SJSA1 (cell line): ENCODE results near the gene TOM1. TPM values are rescaled to one million over a fixed set of nuclear protein-coding genes. Genes with fewer than 3 reads are reported as not detected.

Experiments
- DNase-seq, 2 experiments: peaks; one replicate each; pipeline ENCODE4 v3.0.0-alpha.2; 2015 to 2020; ENCODE audit warnings: low spot score in 2 of 2, low read depth in 1 of 2
- H3K27ac ChIP-seq: fragments of 250-450 bp; sonication (Bioruptor Pico); 2 replicates; pipeline ENCODE4 v1.5.1; 2020; ENCODE audit warnings: mild to moderate bottlenecking, moderate library complexity
- H3K27me3 ChIP-seq: fragments of 250-450 bp; sonication (Bioruptor Pico); replicated peaks from 2 replicates; pipeline ENCODE4 v1.5.1; 2020; ENCODE audit warnings: mild to moderate bottlenecking, moderate library complexity
- H3K36me3 ChIP-seq: fragments of 250-450 bp; sonication (Bioruptor Pico); 2 replicates; pipeline ENCODE4 v1.5.1; 2020; ENCODE audit warnings: mild to moderate bottlenecking
- H3K4me1 ChIP-seq: fragments of 250-450 bp; sonication (Bioruptor Pico); replicated peaks from 2 replicates; pipeline ENCODE4 v1.6.1; 2021; ENCODE audit warnings: mild to moderate bottlenecking
- H3K4me3 ChIP-seq: fragments of 250-450 bp; sonication (Bioruptor Pico); 2 replicates; pipeline ENCODE4 v1.5.1; 2020; ENCODE audit warnings: mild to moderate bottlenecking
- H3K9me3 ChIP-seq: fragments of 250-450 bp; sonication (Bioruptor Pico); replicated peaks from 2 replicates; pipeline ENCODE4 v1.5.1; 2020; ENCODE audit warnings: mild to moderate bottlenecking
- total RNA-seq: library from RNA; depleted of rRNA; stranded (reverse); fragments of >200 nt; shearing (Covaris generic); gene quantifications from 2 replicates; pipeline ENCODE4 v1.2.3, GENCODE V29; 2014

Gene TOM1
- total RNA-seq, 1 experiment from 2014 or later: 16.9 TPM

GRCh38 chr22:35369996-35370395 lies 70.3 kb downstream of the TOM1 start:
- no peaks in the 10 kb centered on the region for H3K36me3 ChIP-seq
- no peaks in the 10 kb centered on the region for H3K9me3 ChIP-seq
- H3K27me3 ChIP-seq: no peaks in the 10 kb centered on the region
- no peak overlapping the region for H3K4me3 ChIP-seq
- no peak for DNase-seq
- H3K4me1 ChIP-seq: peaks cover 9% of the 10 kb centered on the region
- H3K27ac ChIP-seq: no peak overlapping the region

GRCh38 chr22:35373781-35374180 lies 74.1 kb downstream of the TOM1 start:
- no peak for DNase-seq
- H3K9me3 ChIP-seq: no peaks in the 10 kb centered on the region
- H3K27ac ChIP-seq: no peak overlapping the region
- no peaks in the 10 kb centered on the region for H3K27me3 ChIP-seq
- no peak overlapping the region for H3K4me3 ChIP-seq
- H3K36me3 ChIP-seq: no peaks in the 10 kb centered on the region
- H3K4me1 ChIP-seq: peaks cover 27% of the 10 kb centered on the region

- DNase-seq: no peak
- no peaks in the 10 kb centered on the region for H3K9me3 ChIP-seq
- no peak overlapping the region for H3K27ac ChIP-seq
- peaks cover 27% of the 10 kb centered on the region for H3K4me1 ChIP-seq
- H3K36me3 ChIP-seq: no peaks in the 10 kb centered on the region
- no peaks in the 10 kb centered on the region for H3K27me3 ChIP-seq
- no peak overlapping the region for H3K4me3 ChIP-seq
These were observed 75.3 kb downstream of the TOM1 start for GRCh38 chr22:35375031-35375430.

GRCh38 chr22:35375526-35375925 lies 75.8 kb downstream of the TOM1 start:
- H3K27me3 ChIP-seq: no peaks in the 10 kb centered on the region
- H3K4me3 ChIP-seq: no peak overlapping the region
- DNase-seq: no peak
- H3K4me1 ChIP-seq: peaks cover 29% of the 10 kb centered on the region
- H3K36me3 ChIP-seq: no peaks in the 10 kb centered on the region
- H3K9me3 ChIP-seq: no peaks in the 10 kb centered on the region
- no peak overlapping the region for H3K27ac ChIP-seq

GRCh38 chr22:35376728-35377472 lies 77.2 kb downstream of the TOM1 start:
- peak; percentile 97 for DNase-seq
- H3K4me1 ChIP-seq: peaks cover 39% of the 10 kb centered on the region
- no peaks in the 10 kb centered on the region for H3K36me3 ChIP-seq
- H3K27me3 ChIP-seq: no peaks in the 10 kb centered on the region
- H3K27ac ChIP-seq: peak overlapping the region; percentile 71
- no peak overlapping the region for H3K4me3 ChIP-seq
- H3K9me3 ChIP-seq: no peaks in the 10 kb centered on the region

- peak overlapping the region; percentile 66; the same call in 1 of the 2 replicates for H3K27ac ChIP-seq
- no peaks in the 10 kb centered on the region for H3K36me3 ChIP-seq
- peaks cover 34% of the 10 kb centered on the region for H3K4me1 ChIP-seq
- H3K9me3 ChIP-seq: no peaks in the 10 kb centered on the region
- no peaks in the 10 kb centered on the region for H3K27me3 ChIP-seq
- H3K4me3 ChIP-seq: no peak overlapping the region
- no peak for DNase-seq
These were observed 78.0 kb downstream of the TOM1 start for GRCh38 chr22:35377735-35378134.

- no peaks in the 10 kb centered on the region for H3K27me3 ChIP-seq
- H3K4me3 ChIP-seq: no peak overlapping the region
- peaks cover 7% of the 10 kb centered on the region for H3K36me3 ChIP-seq
- H3K4me1 ChIP-seq: peaks cover 34% of the 10 kb centered on the region
- H3K9me3 ChIP-seq: no peaks in the 10 kb centered on the region
- no peak overlapping the region for H3K27ac ChIP-seq
- no peak for DNase-seq
These were observed 78.9 kb downstream of the TOM1 start for GRCh38 chr22:35378621-35379020.

- H3K4me3 ChIP-seq: no peak overlapping the region
- no peaks in the 10 kb centered on the region for H3K9me3 ChIP-seq
- H3K4me1 ChIP-seq: peaks cover 34% of the 10 kb centered on the region
- peaks cover 11% of the 10 kb centered on the region for H3K36me3 ChIP-seq
- no peak overlapping the region for H3K27ac ChIP-seq
- H3K27me3 ChIP-seq: no peaks in the 10 kb centered on the region
- no peak for DNase-seq
These were observed 79.7 kb downstream of the TOM1 start for GRCh38 chr22:35379146-35379993.

- Histone ChIP-seq H3K4me3 (no peak overlapping the region), H3K4me1 (peaks cover 34% of the 10 kb centered on the region), H3K27ac (no peak overlapping the region), H3K9me3 (no peaks in the 10 kb centered on the region), H3K36me3 (peaks cover 11% of the 10 kb centered on the region), H3K27me3 (no peaks in the 10 kb centered on the region)
- DNase-seq: no peak
These were observed 80.3 kb downstream of the TOM1 start for GRCh38 chr22:35380013-35380412.

- Histone ChIP-seq H3K4me1 (peaks cover 34% of the 10 kb centered on the region), H3K9me3 (no peaks in the 10 kb centered on the region), H3K27ac (peak within 1 kb of the TSS; percentile 28), H3K36me3 (peaks cover 11% of the 10 kb centered on the region), H3K27me3 (no peaks in the 10 kb centered on the region), H3K4me3 (peak within 1 kb of the TSS; percentile 52)
- DNase-seq: peak; percentile 77 to 90
These were observed 81.1 kb downstream of the TOM1 start, which contains the start of gene HMOX1 for GRCh38 chr22:35380537-35381423. Gene HMOX1, plus strand, starts transcription at chr22:35381096. Its CDS starts 78 bp downstream, at chr22:35381174.

GRCh38 chr22:35381424-35382009 lies 81.8 kb downstream of the TOM1 start:
- Histone ChIP-seq H3K36me3 (peaks cover 11% of the 10 kb centered on the region), H3K4me3 (peak overlapping the region; percentile 52)

GRCh38 chr22:35383679-35384071 lies 84.0 kb downstream of the TOM1 start:
- Histone ChIP-seq H3K36me3 (peaks cover 17% of the 10 kb centered on the region), H3K27me3 (no peaks in the 10 kb centered on the region), H3K9me3 (no peaks in the 10 kb centered on the region), H3K4me3 (no peak overlapping the region), H3K4me1 (peaks cover 16% of the 10 kb centered on the region), H3K27ac (no peak overlapping the region)
- DNase-seq: no peak

More at GRCh38 chr22:35381424-35382009, 81.8 kb downstream of the TOM1 start:
- peaks cover 32% of the 10 kb centered on the region for H3K4me1 ChIP-seq
- H3K9me3 ChIP-seq: no peaks in the 10 kb centered on the region
- DNase-seq: no peak
- H3K27ac ChIP-seq: peak overlapping the region; percentile 28
- no peaks in the 10 kb centered on the region for H3K27me3 ChIP-seq

GRCh38 chr22:35384527-35384926 lies 84.8 kb downstream of the TOM1 start:
- no peak overlapping the region for H3K4me3 ChIP-seq
- DNase-seq: no peak
- no peaks in the 10 kb centered on the region for H3K27me3 ChIP-seq
- H3K27ac ChIP-seq: no peak overlapping the region
- H3K9me3 ChIP-seq: no peaks in the 10 kb centered on the region
- H3K36me3 ChIP-seq: peaks cover 17% of the 10 kb centered on the region
- peaks cover 16% of the 10 kb centered on the region for H3K4me1 ChIP-seq
